Measurements from ENCODE around the gene GALR1.
"Not testable (repeated sequence)": the region's sequence is repeated elsewhere in the genome, so short reads cannot be mapped to it uniquely, and the experiment has no call there.

GALR1 gene

DNA sequence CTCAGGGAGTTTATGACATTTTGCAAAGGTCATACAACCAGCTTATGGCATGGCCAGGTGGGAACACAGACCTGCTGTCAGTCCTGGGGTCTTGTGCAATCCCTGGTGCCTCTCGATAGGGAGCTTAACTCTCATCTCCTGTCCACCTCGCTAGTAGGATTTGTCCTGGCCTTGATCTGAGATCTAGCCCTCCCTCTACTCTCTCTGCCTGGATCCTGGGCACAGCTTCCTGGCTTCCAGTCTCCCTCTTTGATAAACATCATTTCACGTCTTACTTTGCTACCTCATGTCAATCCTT lies 13.8 kb downstream of the GALR1 start:
- TF ChIP-seq, protein P1, sequence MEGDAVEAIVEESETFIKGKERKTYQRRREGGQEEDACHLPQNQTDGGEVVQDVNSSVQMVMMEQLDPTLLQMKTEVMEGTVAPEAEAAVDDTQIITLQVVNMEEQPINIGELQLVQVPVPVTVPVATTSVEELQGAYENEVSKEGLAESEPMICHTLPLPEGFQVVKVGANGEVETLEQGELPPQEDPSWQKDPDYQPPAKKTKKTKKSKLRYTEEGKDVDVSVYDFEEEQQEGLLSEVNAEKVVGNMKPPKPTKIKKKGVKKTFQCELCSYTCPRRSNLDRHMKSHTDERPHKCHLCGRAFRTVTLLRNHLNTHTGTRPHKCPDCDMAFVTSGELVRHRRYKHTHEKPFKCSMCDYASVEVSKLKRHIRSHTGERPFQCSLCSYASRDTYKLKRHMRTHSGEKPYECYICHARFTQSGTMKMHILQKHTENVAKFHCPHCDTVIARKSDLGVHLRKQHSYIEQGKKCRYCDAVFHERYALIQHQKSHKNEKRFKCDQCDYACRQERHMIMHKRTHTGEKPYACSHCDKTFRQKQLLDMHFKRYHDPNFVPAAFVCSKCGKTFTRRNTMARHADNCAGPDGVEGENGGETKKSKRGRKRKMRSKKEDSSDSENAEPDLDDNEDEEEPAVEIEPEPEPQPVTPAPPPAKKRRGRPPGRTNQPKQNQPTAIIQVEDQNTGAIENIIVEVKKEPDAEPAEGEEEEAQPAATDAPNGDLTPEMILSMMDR (IDR thresholded peaks at IDR 0.05; ENCODE audit: low read depth, low read length) = no peak
- no peak for DNase-seq (ENCODE audit: extremely low read depth, low read depth)

DNA sequence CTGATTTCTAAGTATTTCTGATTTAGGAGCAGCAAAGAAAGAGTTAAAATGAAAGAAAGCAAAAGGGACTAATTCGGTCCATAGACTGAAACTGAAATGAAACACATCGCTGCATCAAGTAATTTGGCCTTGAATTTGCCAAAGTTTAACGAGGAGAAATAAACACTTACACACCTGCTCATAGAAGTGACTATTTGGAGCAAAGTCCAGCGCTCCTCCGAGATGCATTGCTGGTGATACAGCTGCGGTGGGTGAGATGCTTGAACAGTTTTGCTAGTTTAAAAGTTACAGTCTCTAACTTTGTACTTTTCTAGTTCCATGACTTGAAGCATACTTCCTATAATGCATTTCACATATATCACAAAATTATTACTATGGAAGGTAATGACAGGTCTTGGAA lies 18.3 kb downstream of the GALR1 start:
- TF ChIP-seq, protein P1 (IDR thresholded peaks at IDR 0.05; ENCODE audit: low read depth, low read length) = no peak
- DNase-seq (ENCODE audit: extremely low read depth, low read depth) = no peak

- TF ChIP-seq, protein P1 (IDR thresholded peaks at IDR 0.05; ENCODE audit: low read depth, low read length) = no peak
- no peak for DNase-seq (ENCODE audit: extremely low read depth, low read depth)
These were observed 18.8 kb downstream of the GALR1 start for GRCh38 chr18:77268456-77268855.

- no peak for DNase-seq (ENCODE audit: extremely low read depth, low read depth)
- TF ChIP-seq, protein P1 (IDR thresholded peaks at IDR 0.05; ENCODE audit: low read depth, low read length) = no peak
These were observed 22.2 kb downstream of the GALR1 start for GRCh38 chr18:77271576-77272481.

GRCh38 chr18:77290841-77291240 lies 41.2 kb downstream of the GALR1 start:
- DNase-seq (ENCODE audit: extremely low read depth, low read depth) = not testable (repeated sequence)

GRCh38 chr18:77298172-77298571 lies 48.5 kb downstream of the GALR1 start:
- TF ChIP-seq, protein P1 (IDR thresholded peaks at IDR 0.05; ENCODE audit: low read depth, low read length) = no peak
- no peak for DNase-seq (ENCODE audit: extremely low read depth, low read depth)

DNA sequence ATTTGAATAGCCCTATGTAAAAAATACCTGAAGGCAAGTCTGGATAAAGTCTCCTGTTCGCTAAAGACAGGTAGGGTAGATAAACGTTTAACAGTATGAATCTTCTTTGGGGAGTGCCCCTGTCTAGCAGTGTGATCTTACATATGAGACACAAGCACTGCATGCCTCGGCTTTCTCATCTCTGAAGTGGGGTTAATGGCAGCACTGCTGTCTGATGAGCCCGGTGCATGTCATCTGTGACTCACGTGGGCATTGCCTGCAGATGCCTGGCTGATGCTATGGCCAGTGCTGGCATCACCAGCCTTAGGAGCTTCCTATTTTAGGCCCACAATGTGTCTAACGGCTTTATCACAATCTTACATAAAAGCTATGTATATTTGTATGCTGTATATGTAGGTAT lies 50.1 kb downstream of the GALR1 start:
- DNase-seq (ENCODE audit: extremely low read depth, low read depth) = no peak
- TF ChIP-seq, protein P1 (IDR thresholded peaks at IDR 0.05; ENCODE audit: low read depth, low read length) = no peak

DNA sequence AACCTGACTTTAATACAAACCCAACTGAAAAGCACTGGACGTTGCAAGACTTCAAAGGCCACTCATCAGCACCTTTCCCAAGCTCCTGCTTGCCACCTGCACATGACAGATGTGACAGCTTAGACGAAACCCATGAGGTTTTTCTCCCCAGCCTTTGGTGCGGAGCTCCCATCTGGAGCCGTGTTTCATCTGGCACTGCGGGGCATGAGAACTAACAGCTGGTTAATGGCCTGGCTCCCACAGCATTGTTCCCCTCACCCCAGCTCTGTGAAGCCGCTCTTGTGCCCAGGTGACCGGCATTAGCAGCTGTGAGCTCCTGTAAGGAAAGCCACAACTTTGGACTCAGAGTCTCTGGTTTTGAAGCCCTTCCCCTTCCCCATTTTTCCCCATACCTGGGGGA lies 50.9 kb downstream of the GALR1 start:
- no peak for DNase-seq (ENCODE audit: extremely low read depth, low read depth)
- TF ChIP-seq, protein P1 (IDR thresholded peaks at IDR 0.05; ENCODE audit: low read depth, low read length) = no peak

Measured in AG09319 (cell line).